OCI-LY1 (cell line): ENCODE data around the gene ALX4.

Source experiments
- H2AFZ ChIP-seq: fragments of 200-600 bp; sonication (generic), shearing (Covaris generic); 2 replicates; pipeline ENCODE4 v1.6.0; 2014; ENCODE audit warnings: antibody characterized with exemption, mild to moderate bottlenecking, low read length
- H3F3A ChIP-seq: fragments of 200-600 bp; sonication (generic), shearing (Covaris generic); 2 replicates; pipeline ENCODE4 v1.6.0; 2014; ENCODE audit warnings: mild to moderate bottlenecking, antibody characterized with exemption, low read length, moderate library complexity; ENCODE audit not compliant: insufficient read depth
- H3K27ac ChIP-seq: fragments of 200-600 bp; sonication (generic); 2 replicates; pipeline ENCODE4 v1.5.1; 2014; ENCODE audit warnings: low read length, mixed run types, mild to moderate bottlenecking, low read depth; ENCODE audit not compliant: poor library complexity, severe bottlenecking
- H3K27me3 ChIP-seq: fragments of 200-600 bp; sonication (generic); 2 replicates; pipeline ENCODE4 v1.6.0; 2014; ENCODE audit warnings: antibody characterized with exemption, mild to moderate bottlenecking, low read length, moderate library complexity; ENCODE audit not compliant: insufficient read depth
- H3K36me3 ChIP-seq: fragments of 200-600 bp; sonication (generic); 2 replicates; pipeline ENCODE4 v1.6.1; 2014; ENCODE audit warnings: mild to moderate bottlenecking, antibody characterized with exemption, low read length, moderate library complexity, mixed read lengths; ENCODE audit not compliant: insufficient read depth
- H3K4me1 ChIP-seq: fragments of 200-600 bp; sonication (generic); 2 replicates; pipeline ENCODE4 v1.5.1; 2014; ENCODE audit warnings: mild to moderate bottlenecking, low read length, moderate library complexity; ENCODE audit not compliant: insufficient read depth, severe bottlenecking
- H3K4me2 ChIP-seq: fragments of 200-600 bp; sonication (generic), shearing (Covaris generic); 2 replicates; pipeline ENCODE4 v1.6.1; 2014; ENCODE audit warnings: low read length
- H3K4me3 ChIP-seq: fragments of 200-600 bp; sonication (generic); 2 replicates; pipeline ENCODE4 v1.5.1; 2014; ENCODE audit warnings: low read length, low read depth, mild to moderate bottlenecking, mixed read lengths; ENCODE audit not compliant: poor library complexity, severe bottlenecking
- H3K79me2 ChIP-seq: fragments of 200-600 bp; shearing (Covaris generic); 2 replicates; pipeline ENCODE4 v1.6.1; 2016; ENCODE audit warnings: mixed run types, low read length, mixed read lengths; ENCODE audit not compliant: insufficient read depth
- H3K9ac ChIP-seq: fragments of 200-600 bp; sonication (generic), shearing (Covaris generic); 2 replicates; pipeline ENCODE4 v1.6.1; 2014; ENCODE audit warnings: mild to moderate bottlenecking, low read length, mixed read lengths
- H3K9me2 ChIP-seq: fragments of 200-600 bp; sonication (generic), shearing (Covaris generic); 2 replicates; pipeline ENCODE4 v1.6.1; 2014; ENCODE audit warnings: low read depth, mild to moderate bottlenecking, low read length, mixed read lengths
- H3K9me3 ChIP-seq: fragments of 200-600 bp; shearing (Covaris generic); 2 replicates; pipeline ENCODE4 v1.6.1; 2014; ENCODE audit warnings: low read length, mixed read lengths
- H4K20me1 ChIP-seq: fragments of 200-600 bp; sonication (generic), shearing (Covaris generic); 2 replicates; pipeline ENCODE4 v1.6.0; 2016; ENCODE audit warnings: mild to moderate bottlenecking, low read length; ENCODE audit not compliant: insufficient read depth
- CTCF ChIP-seq: fragments of 200-600 bp; sonication (generic), shearing (Covaris generic); IDR thresholded peaks from 2 replicates; pipeline ENCODE4 v1.5.1; 2017; ENCODE audit warnings: mild to moderate bottlenecking, antibody characterized with exemption, low read length, moderate library complexity, mixed read lengths
- EZH2 ChIP-seq: fragments of 200-600 bp; sonication (generic), shearing (Covaris generic); IDR thresholded peaks from 2 replicates; pipeline ENCODE4 v1.8.0; 2017; ENCODE audit warnings: borderline replicate concordance, mixed run types, mild to moderate bottlenecking, antibody characterized with exemption, low read length, moderate library complexity, mixed read lengths

ALX4 gene

GRCh38 chr11:44328138-44328660 lies 18.3 kb upstream of the ALX4 start:
- no peak for TF ChIP-seq CTCF
- TF ChIP-seq EZH2, result no peak
- Histone ChIP-seq H3K36me3 (no peaks in the 10 kb centered on the region), H3K4me1 (no peaks in the 10 kb centered on the region), H3F3A (no peaks in the 10 kb centered on the region), H3K79me2 (no peaks in the 10 kb centered on the region), H3K4me2 (no peak overlapping the region), H3K27me3 (0 out of 2 replicates have a peak, but pooled peaks cover 4% of the 10 kb centered on the region), H3K9me3 (no peaks in the 10 kb centered on the region), H3K4me3 (no peak overlapping the region), H2AFZ (no peak overlapping the region), H3K9ac (no peak overlapping the region), H4K20me1 (no peaks in the 10 kb centered on the region), H3K27ac (no peak overlapping the region), H3K9me2 (no peaks in the 10 kb centered on the region)

- Histone ChIP-seq H3K79me2 (no peaks in the 10 kb centered on the region), H3K9me2 (no peaks in the 10 kb centered on the region), H3K9me3 (no peaks in the 10 kb centered on the region), H3K36me3 (no peaks in the 10 kb centered on the region), H2AFZ (no peak overlapping the region), H3K27me3 (0 out of 2 replicates have a peak, but pooled peaks cover 3% of the 10 kb centered on the region), H3K27ac (no peak overlapping the region), H3K9ac (no peak overlapping the region), H3K4me3 (no peak overlapping the region), H3K4me1 (no peaks in the 10 kb centered on the region), H3K4me2 (no peak overlapping the region), H4K20me1 (no peaks in the 10 kb centered on the region), H3F3A (no peaks in the 10 kb centered on the region)
- TF ChIP-seq CTCF (no peak), EZH2 (no peak)
Measured at GRCh38 chr11:44327730-44328129, 17.8 kb upstream of the ALX4 start.

- no peak overlapping the region for H3K4me3 ChIP-seq
- no peaks in the 10 kb centered on the region for H3F3A ChIP-seq
- no peak overlapping the region for H2AFZ ChIP-seq
- no peak overlapping the region for H3K27ac ChIP-seq
- H3K9ac ChIP-seq, result no peak overlapping the region
- H3K79me2 ChIP-seq, result no peaks in the 10 kb centered on the region
- no peak for TF ChIP-seq CTCF
- TF ChIP-seq EZH2, result no peak
- no peaks in the 10 kb centered on the region for H3K27me3 ChIP-seq
- H3K4me1 ChIP-seq, result no peaks in the 10 kb centered on the region
- H3K36me3 ChIP-seq, result no peaks in the 10 kb centered on the region
- no peaks in the 10 kb centered on the region for H4K20me1 ChIP-seq
- no peak overlapping the region for H3K4me2 ChIP-seq
- no peaks in the 10 kb centered on the region for H3K9me3 ChIP-seq
- no peaks in the 10 kb centered on the region for H3K9me2 ChIP-seq
Measured at GRCh38 chr11:44326615-44327475, 16.9 kb upstream of the ALX4 start.
